Erythroblast (primary cell): ENCODE measurements around the gene ABCA6.
"Not testable (repeated sequence)": the region's sequence is repeated elsewhere in the genome, so short reads cannot be mapped to it uniquely, and the experiment has no call there.

Experiments
- DNase-seq, 2 experiments: peaks; one replicate each; lab custom pipeline; 2025; lab: John Stamatoyannopoulos, UW
- GATA1 ChIP-seq: IDR thresholded peaks from 2 replicates; pipeline ENCODE4 v1.6.1; 2011; ENCODE audit warnings: low read depth, mild to moderate bottlenecking, control low read depth, low read length, moderate library complexity
- POLR2A ChIP-seq: IDR thresholded peaks from 2 replicates; pipeline ENCODE4 v1.6.1; 2011; ENCODE audit warnings: mild to moderate bottlenecking, low read length

Gene ABCA6, protein sequence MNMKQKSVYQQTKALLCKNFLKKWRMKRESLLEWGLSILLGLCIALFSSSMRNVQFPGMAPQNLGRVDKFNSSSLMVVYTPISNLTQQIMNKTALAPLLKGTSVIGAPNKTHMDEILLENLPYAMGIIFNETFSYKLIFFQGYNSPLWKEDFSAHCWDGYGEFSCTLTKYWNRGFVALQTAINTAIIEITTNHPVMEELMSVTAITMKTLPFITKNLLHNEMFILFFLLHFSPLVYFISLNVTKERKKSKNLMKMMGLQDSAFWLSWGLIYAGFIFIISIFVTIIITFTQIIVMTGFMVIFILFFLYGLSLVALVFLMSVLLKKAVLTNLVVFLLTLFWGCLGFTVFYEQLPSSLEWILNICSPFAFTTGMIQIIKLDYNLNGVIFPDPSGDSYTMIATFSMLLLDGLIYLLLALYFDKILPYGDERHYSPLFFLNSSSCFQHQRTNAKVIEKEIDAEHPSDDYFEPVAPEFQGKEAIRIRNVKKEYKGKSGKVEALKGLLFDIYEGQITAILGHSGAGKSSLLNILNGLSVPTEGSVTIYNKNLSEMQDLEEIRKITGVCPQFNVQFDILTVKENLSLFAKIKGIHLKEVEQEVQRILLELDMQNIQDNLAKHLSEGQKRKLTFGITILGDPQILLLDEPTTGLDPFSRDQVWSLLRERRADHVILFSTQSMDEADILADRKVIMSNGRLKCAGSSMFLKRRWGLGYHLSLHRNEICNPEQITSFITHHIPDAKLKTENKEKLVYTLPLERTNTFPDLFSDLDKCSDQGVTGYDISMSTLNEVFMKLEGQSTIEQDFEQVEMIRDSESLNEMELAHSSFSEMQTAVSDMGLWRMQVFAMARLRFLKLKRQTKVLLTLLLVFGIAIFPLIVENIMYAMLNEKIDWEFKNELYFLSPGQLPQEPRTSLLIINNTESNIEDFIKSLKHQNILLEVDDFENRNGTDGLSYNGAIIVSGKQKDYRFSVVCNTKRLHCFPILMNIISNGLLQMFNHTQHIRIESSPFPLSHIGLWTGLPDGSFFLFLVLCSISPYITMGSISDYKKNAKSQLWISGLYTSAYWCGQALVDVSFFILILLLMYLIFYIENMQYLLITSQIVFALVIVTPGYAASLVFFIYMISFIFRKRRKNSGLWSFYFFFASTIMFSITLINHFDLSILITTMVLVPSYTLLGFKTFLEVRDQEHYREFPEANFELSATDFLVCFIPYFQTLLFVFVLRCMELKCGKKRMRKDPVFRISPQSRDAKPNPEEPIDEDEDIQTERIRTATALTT (N-terminal part only)

DNA sequence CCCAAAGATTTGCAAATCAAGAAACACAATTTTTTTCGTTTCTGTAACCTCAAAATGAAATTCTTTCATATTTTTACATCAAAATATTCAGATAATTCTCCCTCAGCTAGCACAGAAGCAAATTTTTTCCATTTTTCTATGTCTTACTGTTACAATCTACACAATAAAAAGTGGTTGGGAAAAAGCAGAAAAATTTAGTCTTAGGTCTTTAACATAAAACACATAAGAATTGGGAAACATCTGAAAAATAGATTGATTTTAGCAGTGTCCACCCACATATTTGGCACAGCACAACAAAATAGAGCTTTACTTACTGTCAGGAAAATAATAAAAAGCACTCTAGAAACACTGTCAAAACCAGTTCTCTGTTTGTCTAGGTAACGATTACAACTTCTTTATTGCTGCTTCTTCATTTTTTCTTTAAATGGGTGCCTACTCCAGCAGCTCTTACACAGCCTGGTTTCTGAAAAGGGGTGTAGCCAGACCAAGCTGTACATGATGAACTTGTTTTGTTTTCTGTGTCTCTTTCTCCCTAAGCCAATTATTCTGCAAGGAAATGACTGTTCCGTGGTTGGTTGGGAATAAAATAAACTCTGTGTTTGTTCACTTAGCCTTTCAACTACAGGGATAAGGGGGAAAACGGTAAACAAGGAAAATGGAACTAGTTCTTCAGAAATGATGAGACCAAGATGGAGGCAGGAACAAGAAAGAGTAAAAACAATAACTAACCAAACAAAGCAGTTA, at the start of gene ABCA6:
TSS of gene ABCA6 (minus strand) at position 465 of the 744 bp plus-strand sequence. CDS start 1,192 bp downstream, outside the sequence.
- no peak for TF ChIP-seq GATA1
- no peak for TF ChIP-seq POLR2A
- no peak for DNase-seq

DNA sequence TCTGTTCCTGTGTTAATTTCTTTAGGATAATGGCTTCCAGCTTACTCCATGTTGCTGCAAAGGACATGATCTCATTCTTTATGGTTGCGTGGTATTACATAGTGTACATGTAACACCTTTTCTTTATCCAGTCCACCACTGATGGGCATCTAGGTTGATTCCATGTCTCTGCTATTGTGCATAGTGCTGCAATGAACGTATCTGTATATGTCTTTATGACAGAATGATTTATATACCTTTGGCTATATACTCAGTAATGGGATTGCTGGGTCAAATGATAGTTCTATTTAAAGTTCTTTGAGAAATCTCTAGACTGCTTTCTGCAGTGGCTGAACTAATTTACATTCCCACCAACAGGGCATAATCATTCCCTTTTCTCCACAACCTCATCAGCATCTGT, 47.1 kb upstream of the ABCA6 start:
- TF ChIP-seq POLR2A (no peak), GATA1 (no peak)
- DNase-seq = no peak

- DNase-seq = no peak
- no peak for TF ChIP-seq GATA1
- TF ChIP-seq POLR2A = no peak
Measured at GRCh38 chr17:69188064-69188463, 46.4 kb upstream of the ABCA6 start.

- no peak for DNase-seq
- TF ChIP-seq GATA1 (no peak), POLR2A (no peak)
Measured at GRCh38 chr17:69187294-69187693, 45.6 kb upstream of the ABCA6 start.

DNA sequence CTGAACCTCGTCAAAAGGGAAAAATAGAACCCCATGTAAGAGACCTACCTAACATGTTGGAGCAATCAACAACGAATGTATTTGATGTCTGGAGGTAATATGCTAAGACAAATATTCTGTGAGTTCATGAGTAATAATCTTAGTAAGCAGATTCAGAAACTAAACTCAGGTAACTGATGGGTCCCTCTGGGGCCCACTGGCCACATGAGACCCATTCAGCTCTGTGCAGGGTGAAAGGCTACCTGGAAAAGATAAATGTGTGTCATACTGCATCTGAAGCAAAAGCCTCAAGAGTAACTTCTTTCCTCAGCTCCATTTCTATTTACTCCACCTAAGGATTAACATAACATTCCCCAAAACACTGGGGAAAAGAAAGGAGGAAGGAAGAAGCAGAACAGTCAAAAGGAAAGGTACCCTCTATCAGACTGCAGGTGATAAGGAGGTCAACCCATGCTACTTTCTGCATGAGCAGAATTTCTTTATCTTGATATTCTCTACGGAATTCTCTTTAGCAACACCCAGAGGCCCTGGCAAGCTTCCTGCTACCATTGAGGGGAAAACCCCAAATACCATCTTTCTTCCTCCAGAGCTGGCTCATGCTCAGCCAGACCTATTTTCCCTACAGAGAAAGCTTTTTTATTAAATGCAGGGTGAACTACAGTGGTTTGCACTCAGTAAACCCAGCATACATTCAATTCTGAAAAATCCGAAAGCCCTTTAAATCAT, 37.7 kb upstream of the ABCA6 start:
- no peak for DNase-seq
- TF ChIP-seq POLR2A = no peak
- TF ChIP-seq GATA1 = no peak

DNA sequence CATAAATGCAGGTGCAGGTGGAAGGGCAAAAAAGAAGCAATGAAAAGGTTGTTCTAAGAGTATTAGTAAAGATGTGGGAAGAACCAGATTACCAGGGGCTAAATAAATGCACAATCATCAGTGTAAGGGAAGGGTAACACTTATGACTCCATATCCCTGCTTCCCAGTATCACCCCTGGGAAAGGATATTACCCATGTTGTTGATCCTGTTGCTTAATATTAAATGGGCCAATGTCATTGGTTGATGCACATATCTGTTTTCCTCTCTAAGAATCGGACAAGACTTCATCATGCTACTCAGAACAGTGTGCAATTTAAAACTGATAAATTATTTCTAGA, 34.7 kb upstream of the ABCA6 start:
- TF ChIP-seq POLR2A = no peak
- TF ChIP-seq GATA1 = no peak
- no peak for DNase-seq

DNA sequence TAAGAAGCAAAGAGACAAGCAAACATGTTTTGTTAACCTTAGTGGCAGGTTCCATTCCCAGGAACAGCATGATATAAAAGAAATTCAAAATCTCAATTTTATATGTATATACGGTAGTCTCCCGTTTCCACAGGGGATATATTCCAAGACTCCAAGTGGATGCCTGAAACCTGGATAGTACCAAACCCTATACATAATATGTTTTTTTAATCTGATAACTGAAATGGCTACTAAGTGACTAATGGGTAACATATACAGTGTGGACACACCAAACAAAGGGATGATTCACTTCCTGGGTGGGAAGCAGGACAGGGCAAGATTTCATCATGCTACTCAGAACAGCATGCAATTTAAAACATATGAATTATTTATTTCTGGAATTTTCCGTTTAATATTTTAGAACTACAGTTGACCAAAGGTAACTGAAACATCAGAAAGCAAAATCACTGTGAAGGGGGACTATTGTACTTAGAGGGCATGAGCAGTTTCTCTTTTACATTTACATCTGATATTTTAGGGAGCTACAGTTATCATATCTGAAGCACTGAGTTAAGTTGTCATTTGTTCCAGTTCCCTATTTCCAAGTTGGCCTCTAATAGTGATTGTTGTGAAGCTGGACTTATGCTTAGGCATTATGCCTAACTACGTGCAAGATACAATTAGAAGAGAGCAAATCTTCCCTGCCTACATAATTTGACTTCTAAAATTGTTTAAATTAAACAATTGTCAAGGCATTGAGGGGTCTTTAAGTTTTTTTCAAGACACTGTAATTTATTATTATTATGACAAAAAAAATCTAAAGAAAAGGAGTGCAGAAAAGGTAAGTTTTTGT, 34.1 kb upstream of the ABCA6 start:
- DNase-seq = no peak
- TF ChIP-seq POLR2A (no peak), GATA1 (no peak)

DNA sequence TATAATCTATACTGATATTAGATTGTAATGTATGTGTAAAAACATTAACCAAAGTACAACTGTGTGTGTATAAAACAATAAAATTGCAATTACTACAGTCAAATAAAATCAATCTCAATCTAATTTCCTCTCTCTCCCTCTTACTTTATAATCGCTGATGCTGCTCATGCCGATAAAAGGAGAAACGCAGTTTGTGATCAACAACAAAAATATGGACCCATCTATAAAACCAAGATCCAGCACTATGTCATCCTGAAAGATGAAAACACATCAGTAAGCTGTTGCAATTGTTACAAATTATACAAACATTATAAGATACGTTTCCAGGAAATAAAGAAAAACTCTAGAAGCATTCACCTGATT, 33.5 kb upstream of the ABCA6 start:
- DNase-seq = no peak
- TF ChIP-seq POLR2A (no peak), GATA1 (no peak)

DNA sequence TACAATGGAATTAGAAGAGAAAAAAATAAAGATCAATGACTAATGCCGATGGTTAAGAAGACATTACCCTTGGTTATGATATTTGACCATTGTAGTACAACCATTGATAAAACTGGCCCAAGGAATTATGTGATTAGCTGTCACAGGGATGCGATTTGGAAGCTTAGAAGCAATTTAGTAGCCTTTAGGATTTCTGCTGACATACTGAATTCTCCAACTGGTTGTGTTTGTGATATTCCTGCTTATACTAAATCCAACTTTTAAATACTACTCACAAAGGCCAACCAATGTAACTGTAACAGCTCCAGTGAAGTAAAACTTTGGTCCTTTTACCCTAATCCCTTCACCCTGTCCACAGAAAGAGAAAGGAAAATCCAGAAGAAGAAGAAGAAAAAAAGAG, 31.4 kb upstream of the ABCA6 start:
- no peak for DNase-seq
- TF ChIP-seq GATA1 = no peak
- no peak for TF ChIP-seq POLR2A

- TF ChIP-seq GATA1 = no peak
- no peak for DNase-seq
Measured at GRCh38 chr17:69170377-69170776, 28.7 kb upstream of the ABCA6 start.

- DNase-seq = not testable (repeated sequence)
Measured at GRCh38 chr17:69168642-69169041, 26.9 kb upstream of the ABCA6 start.

DNA sequence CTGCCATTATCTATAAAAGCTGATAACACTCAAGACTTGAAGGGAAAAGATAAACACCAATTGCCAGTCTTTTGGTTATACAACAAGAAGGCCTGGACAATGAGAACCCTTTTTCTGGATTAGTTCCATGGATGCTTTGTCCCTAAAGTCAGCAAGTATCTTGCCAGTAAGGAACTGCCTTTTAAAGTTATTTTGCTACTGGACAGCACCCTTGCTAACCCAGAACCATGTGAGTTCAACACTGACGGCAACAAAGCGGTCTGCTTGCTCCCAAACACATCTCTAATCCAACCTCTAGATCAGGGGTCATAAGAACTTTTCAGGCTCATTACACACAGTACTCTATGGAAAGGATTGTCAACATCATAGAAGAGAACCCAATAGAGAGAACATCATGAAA, 25.3 kb upstream of the ABCA6 start:
- TF ChIP-seq GATA1 = no peak
- no peak for TF ChIP-seq POLR2A
- no peak for DNase-seq
